HG03066 (cell line): Measurements from ENCODE around the gene WRAP73.

ENCODE experiments used
- ATAC-seq: cut with Tn5 transposase; IDR thresholded peaks from one replicate; pipeline ENCODE4 v1.9.1; 2021; ENCODE audit warnings: low read depth; ENCODE audit not compliant: unreplicated experiment

The WRAP73 gene

GRCh38 chr1:3669971-3670431 lies 20.1 kb upstream of the WRAP73 start:
- no peak for ATAC-seq

GRCh38 chr1:3669421-3669821 lies 19.5 kb upstream of the WRAP73 start:
- ATAC-seq, result no peak

- ATAC-seq, result no peak
These were observed 18.8 kb upstream of the WRAP73 start for GRCh38 chr1:3668585-3669300.

- ATAC-seq, result no peak
These were observed 18.2 kb upstream of the WRAP73 start for GRCh38 chr1:3668148-3668547.

- no peak for ATAC-seq
These were observed 14.9 kb upstream of the WRAP73 start for GRCh38 chr1:3664700-3665375.

GRCh38 chr1:3663999-3664699 lies 14.2 kb upstream of the WRAP73 start:
- ATAC-seq, result no peak

GRCh38 chr1:3662080-3662671 lies 12.3 kb upstream of the WRAP73 start:
- ATAC-seq, result no peak

GRCh38 chr1:3661631-3662030 lies 11.7 kb upstream of the WRAP73 start:
- no peak for ATAC-seq

GRCh38 chr1:3660704-3661103 lies 10.8 kb upstream of the WRAP73 start:
- ATAC-seq, result no peak

GRCh38 chr1:3659093-3659492 lies 9.2 kb upstream of the WRAP73 start:
- ATAC-seq, result no peak

GRCh38 chr1:3658231-3658615 lies 8.3 kb upstream of the WRAP73 start:
- ATAC-seq, result no peak

GRCh38 chr1:3657578-3658230 lies 7.8 kb upstream of the WRAP73 start:
- no peak for ATAC-seq

- ATAC-seq, result no peak
These were observed 7.2 kb upstream of the WRAP73 start for GRCh38 chr1:3657096-3657475.

- peak; percentile 53 for ATAC-seq
These were observed 6.7 kb upstream of the WRAP73 start for GRCh38 chr1:3656450-3657095.

GRCh38 chr1:3654549-3655281 lies 4.8 kb upstream of the WRAP73 start:
- ATAC-seq, result no peak

GRCh38 chr1:3653286-3653618 lies 3.3 kb upstream of the WRAP73 start:
- no peak for ATAC-seq

GRCh38 chr1:3652548-3653285 lies 2.8 kb upstream of the WRAP73 start:
- ATAC-seq, result no peak

GRCh38 chr1:3651930-3652547 lies 2.1 kb upstream of the WRAP73 start, which contains the start of gene TP73:
Gene TP73, plus strand, starts transcription at chr1:3652516. Its CDS starts 29,850 bp downstream, at chr1:3682366.
- no peak for ATAC-seq
